Left lung (tissue), 10 donors: Measurements from ENCODE around the gene TMA7. TPM values are rescaled to one million over a fixed set of nuclear protein-coding genes. Genes with fewer than 3 reads are reported as not detected.
A peak's percentile ranks its signal among the peaks of the same experiment; 100 is the strongest.

Source experiments
- ATAC-seq: fragments of 200-7000 bp; cut with Tn5 transposase; one replicate; pipeline ENCODE4 v1.9.1; 2020; ENCODE audit warnings: moderate library complexity
- DNase-seq, 4 donors: peaks; one replicate each; pipeline ENCODE4 v3.0.0-alpha.2; 2013 to 2020
- H3K27ac ChIP-seq, 2 donors: fragments of 200-600 bp; sonication (generic) in 1 of 2; one replicate each; pipeline versions ENCODE4 v1.5.0 to v1.8.0; 2020 to 2021
- H3K27me3 ChIP-seq, 2 donors: fragments of 200-600 bp; sonication (generic) in 1 of 2; one replicate each; pipeline versions ENCODE4 v1.5.0 to v1.8.0; 2020 to 2021
- H3K36me3 ChIP-seq, 2 donors: fragments of 200-600 bp; sonication (generic) in 1 of 2; one replicate each; pipeline versions ENCODE4 v1.5.0 to v1.8.0; 2020 to 2021
- H3K4me1 ChIP-seq, 2 donors: fragments of 200-600 bp; one replicate each; pipeline ENCODE4 v1.8.0; 2021
- H3K4me3 ChIP-seq, 2 donors: fragments of 200-600 bp; sonication (generic) in 1 of 2; one replicate each; pipeline versions ENCODE4 v1.5.0 to v1.8.0; 2020 to 2021; ENCODE audit warnings: mild to moderate bottlenecking in 1 of 2
- H3K9me3 ChIP-seq, 2 donors: fragments of 200-600 bp; sonication (generic) in 1 of 2; one replicate each; pipeline versions ENCODE4 v1.5.0 to v1.8.0; 2020 to 2021
- intact Hi-C, 2 donors: fragments of 100-400 bp; cut with DNase I; formaldehyde crosslinking; loops; one replicate each; pipeline versions ENCODE4 v1.11.2 to v1.14.2; 2022
- polyA plus RNA-seq, 6 donors: library from polyadenylated mRNA; unstranded; fragments of 120-200 nt; gene quantifications; one replicate each; pipeline ENCODE4 v1.2.1, GENCODE V29; 2013; ENCODE audit not compliant: insufficient read length in 6 of 6
- total RNA-seq, 2 donors: library from RNA; stranded (reverse); fragmentation: NEBNext Ultra II Directional; extraction: Animal tissue kit (Norgen Biotek cat#: 25700); gene quantifications; one replicate each; pipeline ENCODE4 v1.2.1, GENCODE V29; 2021
- TF ChIP-seq, protein P1 (sequence below), 2 donors: fragments of 200-600 bp; sonication (generic) in 1 of 2; IDR thresholded peaks; one replicate each; pipeline versions ENCODE4 v1.5.0 to v1.8.0; 2021; ENCODE audit warnings: antibody characterized with exemption in 2 of 2
- donor health status: DM: no; HTN: yes; CAD: no.
- donor health status: DM: no; HTN: no; CAD: no.

The TMA7 gene
- total and polyA plus RNA-seq, 8 donors, result 174 to 288 (median 253) TPM

DNA sequence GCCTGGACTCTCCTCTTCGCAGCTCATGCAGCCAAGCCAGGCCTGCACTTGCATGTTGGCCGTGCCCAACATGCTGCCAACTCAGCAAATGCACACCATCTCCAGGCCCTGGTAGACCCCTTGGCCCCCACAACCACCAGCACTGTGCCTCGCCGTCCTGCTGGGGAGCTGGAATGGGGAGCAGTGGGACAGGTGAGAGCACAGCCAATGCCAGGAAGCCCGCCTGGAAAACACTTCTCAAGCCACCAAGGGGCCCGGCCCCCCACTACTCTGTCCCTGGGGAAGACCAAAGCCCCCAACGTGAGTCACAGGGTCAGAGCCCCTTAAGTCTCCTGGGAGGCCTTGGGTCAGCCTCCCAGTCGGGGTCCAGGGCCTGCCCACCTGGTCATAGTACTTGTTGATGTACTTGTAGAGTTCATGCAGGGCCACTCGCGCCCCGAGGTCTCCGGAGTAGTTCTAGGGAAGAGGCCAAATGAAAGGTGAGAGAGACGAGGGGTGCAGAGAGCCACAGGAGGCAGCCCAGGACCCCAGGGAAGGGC lies 34.6 kb upstream of the TMA7 start:
- no peak overlapping the region for H3K4me3 ChIP-seq
- DNase-seq, result peak in 2 of 4 donors; percentile 22 to 78
- TF ChIP-seq, protein P1, sequence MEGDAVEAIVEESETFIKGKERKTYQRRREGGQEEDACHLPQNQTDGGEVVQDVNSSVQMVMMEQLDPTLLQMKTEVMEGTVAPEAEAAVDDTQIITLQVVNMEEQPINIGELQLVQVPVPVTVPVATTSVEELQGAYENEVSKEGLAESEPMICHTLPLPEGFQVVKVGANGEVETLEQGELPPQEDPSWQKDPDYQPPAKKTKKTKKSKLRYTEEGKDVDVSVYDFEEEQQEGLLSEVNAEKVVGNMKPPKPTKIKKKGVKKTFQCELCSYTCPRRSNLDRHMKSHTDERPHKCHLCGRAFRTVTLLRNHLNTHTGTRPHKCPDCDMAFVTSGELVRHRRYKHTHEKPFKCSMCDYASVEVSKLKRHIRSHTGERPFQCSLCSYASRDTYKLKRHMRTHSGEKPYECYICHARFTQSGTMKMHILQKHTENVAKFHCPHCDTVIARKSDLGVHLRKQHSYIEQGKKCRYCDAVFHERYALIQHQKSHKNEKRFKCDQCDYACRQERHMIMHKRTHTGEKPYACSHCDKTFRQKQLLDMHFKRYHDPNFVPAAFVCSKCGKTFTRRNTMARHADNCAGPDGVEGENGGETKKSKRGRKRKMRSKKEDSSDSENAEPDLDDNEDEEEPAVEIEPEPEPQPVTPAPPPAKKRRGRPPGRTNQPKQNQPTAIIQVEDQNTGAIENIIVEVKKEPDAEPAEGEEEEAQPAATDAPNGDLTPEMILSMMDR (IDR thresholded peaks at IDR 0.05), result no peak
- H3K36me3 ChIP-seq, result peaks cover 0 to 68% of the 10 kb centered on the region in 2 donors
- H3K4me1 ChIP-seq, result no peaks in the 10 kb centered on the region
- no peaks in the 10 kb centered on the region for H3K27me3 ChIP-seq
- H3K27ac ChIP-seq, result no peak overlapping the region
- H3K9me3 ChIP-seq, result no peaks in the 10 kb centered on the region
- no peak for ATAC-seq
- intact Hi-C loops, result no loop called here

DNA sequence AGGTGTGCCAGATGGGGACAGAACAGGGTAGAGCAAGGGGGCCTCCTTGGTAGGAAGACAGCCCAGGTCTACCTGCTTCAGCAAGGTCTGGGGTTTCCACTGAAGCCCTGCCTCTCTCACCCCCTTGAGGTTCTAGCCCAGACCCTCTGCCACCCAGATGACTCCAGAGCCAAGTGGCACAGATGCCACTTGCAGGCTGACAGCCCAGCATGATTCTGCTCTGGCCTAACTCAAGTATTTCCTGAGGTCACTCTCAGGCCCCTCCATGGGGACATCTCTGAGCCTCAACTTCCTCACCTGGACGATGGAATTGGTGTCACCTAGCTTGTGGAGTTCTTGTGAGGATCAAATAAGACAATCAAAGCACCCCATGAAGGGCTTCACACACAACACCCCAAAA lies 34.1 kb upstream of the TMA7 start:
- TF ChIP-seq, protein P1 (IDR thresholded peaks at IDR 0.05), result no peak
- intact Hi-C loops, result no loop called here
- peak in 1 of 4 donors; percentile 22 for DNase-seq
- H3K4me3 ChIP-seq, result no peak overlapping the region
- peaks cover 0 to 73% of the 10 kb centered on the region in 2 donors for H3K36me3 ChIP-seq
- no peak for ATAC-seq
- no peak overlapping the region for H3K27ac ChIP-seq
- H3K4me1 ChIP-seq, result no peaks in the 10 kb centered on the region
- no peaks in the 10 kb centered on the region for H3K27me3 ChIP-seq
- H3K9me3 ChIP-seq, result no peaks in the 10 kb centered on the region

GRCh38 chr3:48406443-48407431 lies 33.3 kb upstream of the TMA7 start:
- H3K4me1 ChIP-seq, result no peaks in the 10 kb centered on the region
- H3K4me3 ChIP-seq, result no peak overlapping the region
- peaks cover 0 to 81% of the 10 kb centered on the region in 2 donors for H3K36me3 ChIP-seq
- TF ChIP-seq, protein P1 (IDR thresholded peaks at IDR 0.05), result no peak
- peak in 1 of 4 donors; percentile 22 for DNase-seq
- H3K9me3 ChIP-seq, result no peaks in the 10 kb centered on the region
- no peak for ATAC-seq
- H3K27ac ChIP-seq, result no peak overlapping the region
- no peaks in the 10 kb centered on the region for H3K27me3 ChIP-seq
- intact Hi-C loops, result no loop called here

- Histone ChIP-seq H3K27ac (no peak overlapping the region), H3K9me3 (no peaks in the 10 kb centered on the region), H3K27me3 (no peaks in the 10 kb centered on the region), H3K4me3 (no peak overlapping the region), H3K36me3 (peaks cover 0 to 90% of the 10 kb centered on the region in 2 donors), H3K4me1 (no peaks in the 10 kb centered on the region)
- intact Hi-C loops, result no loop called here
- TF ChIP-seq, protein P1 (IDR thresholded peaks at IDR 0.05), result no peak
- DNase-seq (peak in 1 of 4 donors; percentile 12), ATAC-seq (no peak)
Measured at GRCh38 chr3:48407542-48408099, 32.4 kb upstream of the TMA7 start.

- H3K9me3 ChIP-seq, result no peaks in the 10 kb centered on the region
- no peaks in the 10 kb centered on the region for H3K27me3 ChIP-seq
- H3K4me1 ChIP-seq, result no peaks in the 10 kb centered on the region
- peaks cover 0 to 95% of the 10 kb centered on the region in 2 donors for H3K36me3 ChIP-seq
- no peak overlapping the region for H3K4me3 ChIP-seq
- no peak overlapping the region for H3K27ac ChIP-seq
- DNase-seq, result peak in 2 of 4 donors; percentile 25 to 44
- intact Hi-C loops, result no loop called here
- ATAC-seq, result no peak
- TF ChIP-seq, protein P1 (IDR thresholded peaks at IDR 0.05), result no peak
Measured at GRCh38 chr3:48408823-48409281, 31.2 kb upstream of the TMA7 start.
